Neural progenitor cell (in vitro differentiated cells): ENCODE measurements around the gene C16orf54.

Experiments
- EZH2 ChIP-seq: fragments of 200-600 bp; sonication (generic); IDR thresholded peaks from 2 replicates; pipeline ENCODE4 v1.6.1; 2017; ENCODE audit warnings: antibody characterized with exemption, mild to moderate bottlenecking, moderate library complexity
- EZH2phosphoT487 ChIP-seq: fragments of 200-600 bp; sonication (generic); IDR thresholded peaks from 2 replicates; pipeline ENCODE4 v1.6.1; 2017; ENCODE audit warnings: antibody characterized with exemption
- TF ChIP-seq, protein P1 (sequence below): fragments of 200-600 bp; sonication (generic); IDR thresholded peaks from 2 replicates; pipeline ENCODE4 v1.5.1; 2017; ENCODE audit warnings: antibody characterized with exemption, mild to moderate bottlenecking

DNA sequence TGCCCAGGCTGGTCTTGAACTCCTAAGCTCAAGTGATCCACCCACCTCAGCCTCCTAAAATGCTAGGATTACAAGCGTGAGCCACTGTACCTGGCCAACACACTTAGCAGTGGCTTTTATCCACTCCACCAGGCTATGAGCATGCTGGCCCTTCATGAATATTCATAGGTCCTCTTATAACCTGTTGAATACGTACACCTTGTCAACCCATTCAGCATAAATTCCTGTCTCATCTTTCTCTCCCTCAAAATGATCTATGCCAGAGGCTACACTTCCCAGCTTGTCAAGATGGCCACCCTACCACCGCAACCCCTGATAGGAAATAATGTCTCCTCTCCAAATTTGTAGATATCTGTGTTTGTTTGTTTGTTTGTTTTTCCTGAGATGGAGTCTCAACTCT is 21.3 kb upstream of the C16orf54 start:
- TF ChIP-seq, protein P1, sequence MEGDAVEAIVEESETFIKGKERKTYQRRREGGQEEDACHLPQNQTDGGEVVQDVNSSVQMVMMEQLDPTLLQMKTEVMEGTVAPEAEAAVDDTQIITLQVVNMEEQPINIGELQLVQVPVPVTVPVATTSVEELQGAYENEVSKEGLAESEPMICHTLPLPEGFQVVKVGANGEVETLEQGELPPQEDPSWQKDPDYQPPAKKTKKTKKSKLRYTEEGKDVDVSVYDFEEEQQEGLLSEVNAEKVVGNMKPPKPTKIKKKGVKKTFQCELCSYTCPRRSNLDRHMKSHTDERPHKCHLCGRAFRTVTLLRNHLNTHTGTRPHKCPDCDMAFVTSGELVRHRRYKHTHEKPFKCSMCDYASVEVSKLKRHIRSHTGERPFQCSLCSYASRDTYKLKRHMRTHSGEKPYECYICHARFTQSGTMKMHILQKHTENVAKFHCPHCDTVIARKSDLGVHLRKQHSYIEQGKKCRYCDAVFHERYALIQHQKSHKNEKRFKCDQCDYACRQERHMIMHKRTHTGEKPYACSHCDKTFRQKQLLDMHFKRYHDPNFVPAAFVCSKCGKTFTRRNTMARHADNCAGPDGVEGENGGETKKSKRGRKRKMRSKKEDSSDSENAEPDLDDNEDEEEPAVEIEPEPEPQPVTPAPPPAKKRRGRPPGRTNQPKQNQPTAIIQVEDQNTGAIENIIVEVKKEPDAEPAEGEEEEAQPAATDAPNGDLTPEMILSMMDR: no peak
- TF ChIP-seq EZH2phosphoT487 (no peak), EZH2 (no peak)
